DOHH2 (cell line): ENCODE results near the gene NLGN2.

Experiments
- H3F3A ChIP-seq: fragments of 200-600 bp; sonication (generic), shearing (Covaris generic); 2 replicates; pipeline ENCODE4 v1.6.0; 2016; ENCODE audit warnings: antibody characterized with exemption, mild to moderate bottlenecking; ENCODE audit not compliant: control insufficient read depth, insufficient read depth
- H3K27ac ChIP-seq: fragments of 200-600 bp; sonication (generic); 2 replicates; pipeline ENCODE4 v1.5.1; 2014; ENCODE audit warnings: low read depth, mild to moderate bottlenecking, low read length, moderate library complexity
- H3K27me3 ChIP-seq: fragments of 200-600 bp; sonication (generic); 2 replicates; pipeline ENCODE4 v1.6.1; 2014; ENCODE audit warnings: mild to moderate bottlenecking, low read length, mixed read lengths; ENCODE audit not compliant: control insufficient read depth
- H3K36me3 ChIP-seq: fragments of 200-600 bp; sonication (generic); 2 replicates; pipeline ENCODE4 v1.6.1; 2014; ENCODE audit warnings: mild to moderate bottlenecking, low read length, moderate library complexity, mixed read lengths; ENCODE audit not compliant: control insufficient read depth
- H3K4me1 ChIP-seq: fragments of 200-600 bp; sonication (generic); 2 replicates; pipeline ENCODE4 v1.6.1; 2014; ENCODE audit warnings: mild to moderate bottlenecking, low read length, mixed read lengths; ENCODE audit not compliant: control insufficient read depth
- H3K4me2 ChIP-seq: fragments of 200-600 bp; sonication (generic); 2 replicates; pipeline ENCODE4 v1.6.0; 2014; ENCODE audit warnings: mild to moderate bottlenecking, low read length, moderate library complexity
- H3K4me3 ChIP-seq: fragments of 200-600 bp; sonication (generic); 2 replicates; pipeline ENCODE4 v1.5.1; 2014; ENCODE audit warnings: mild to moderate bottlenecking, low read length, mixed read lengths
- H3K79me2 ChIP-seq: fragments of 200-600 bp; sonication (generic); 2 replicates; pipeline ENCODE4 v1.6.1; 2014; ENCODE audit warnings: mild to moderate bottlenecking, low read length, mixed read lengths; ENCODE audit not compliant: control insufficient read depth
- H3K9me2 ChIP-seq: fragments of 200-600 bp; sonication (generic); replicated peaks from 2 replicates; pipeline ENCODE4 v1.6.1; 2014; ENCODE audit warnings: mild to moderate bottlenecking, low read length, mixed read lengths; ENCODE audit not compliant: control insufficient read depth
- H3K9me3 ChIP-seq: fragments of 200-600 bp; sonication (generic); 2 replicates; pipeline ENCODE4 v1.6.1; 2014; ENCODE audit warnings: antibody characterized with exemption, low read length, mixed read lengths; ENCODE audit not compliant: control insufficient read depth, insufficient read depth
- H4K20me1 ChIP-seq: fragments of 200-600 bp; sonication (generic); 2 replicates; pipeline ENCODE4 v1.6.0; 2014; ENCODE audit warnings: low read depth, mild to moderate bottlenecking, antibody characterized with exemption, low read length, moderate library complexity; ENCODE audit not compliant: control insufficient read depth, insufficient read depth
- CTCF ChIP-seq: fragments of 200-600 bp; sonication (generic); IDR thresholded peaks from one replicate; pipeline ENCODE4 v1.5.1; 2014; ENCODE audit warnings: antibody characterized with exemption, mild to moderate bottlenecking, low read depth, low read length; ENCODE audit not compliant: poor library complexity, severe bottlenecking
- EZH2phosphoT487 ChIP-seq: fragments of 200-600 bp; sonication (generic); IDR thresholded peaks from 2 replicates; pipeline ENCODE4 v1.6.1; 2017; ENCODE audit warnings: borderline replicate concordance, mild to moderate bottlenecking, antibody characterized with exemption, low read length, moderate library complexity, mixed read lengths

The NLGN2 gene

GRCh38 chr17:7383371-7383741 lies 24.3 kb upstream of the NLGN2 start:
- Histone ChIP-seq H3K4me1 (peaks cover 15% of the 10 kb centered on the region), H3K9me3 (peaks cover 6% of the 10 kb centered on the region), H3K4me2 (peak overlapping the region; percentile 91), H3K4me3 (no peak overlapping the region), H3K36me3 (no peaks in the 10 kb centered on the region), H3K27ac (no peak overlapping the region), H3F3A (no peaks in the 10 kb centered on the region), H3K79me2 (no peaks in the 10 kb centered on the region), H3K27me3 (0 out of 2 replicates have a peak, but pooled peaks cover 6% of the 10 kb centered on the region), H3K9me2 (no peaks in the 10 kb centered on the region), H4K20me1 (no peaks in the 10 kb centered on the region)
- no peak for TF ChIP-seq CTCF
- TF ChIP-seq EZH2phosphoT487 = no peak

GRCh38 chr17:7383742-7384488 lies 23.7 kb upstream of the NLGN2 start:
- peaks cover 6% of the 10 kb centered on the region for H3K9me3 ChIP-seq
- no peak overlapping the region for H3K27ac ChIP-seq
- peaks cover 15% of the 10 kb centered on the region for H3K4me1 ChIP-seq
- H3K9me2 ChIP-seq = no peaks in the 10 kb centered on the region
- peak overlapping the region; percentile 91 for H3K4me2 ChIP-seq
- no peaks in the 10 kb centered on the region for H3K79me2 ChIP-seq
- H3K4me3 ChIP-seq = peak overlapping the region; percentile 86
- no peaks in the 10 kb centered on the region for H3F3A ChIP-seq
- no peaks in the 10 kb centered on the region for H3K36me3 ChIP-seq
- 0 out of 2 replicates have a peak, but pooled peaks cover 6% of the 10 kb centered on the region for H3K27me3 ChIP-seq
- TF ChIP-seq CTCF (no peak), EZH2phosphoT487 (no peak)
- no peaks in the 10 kb centered on the region for H4K20me1 ChIP-seq

- no peaks in the 10 kb centered on the region for H3K36me3 ChIP-seq
- TF ChIP-seq EZH2phosphoT487 (no peak), CTCF (no peak)
- H3K9me2 ChIP-seq = no peaks in the 10 kb centered on the region
- peaks cover 15% of the 10 kb centered on the region for H3K4me1 ChIP-seq
- H3K9me3 ChIP-seq = peaks cover under 1% of the 10 kb centered on the region; the same call in 1 of the 2 replicates
- H3K4me2 ChIP-seq = peak overlapping the region; percentile 91
- H3K4me3 ChIP-seq = peak overlapping the region; percentile 86
- H3K79me2 ChIP-seq = no peaks in the 10 kb centered on the region
- H3K27me3 ChIP-seq = 0 out of 2 replicates have a peak, but pooled peaks cover 6% of the 10 kb centered on the region
- H3F3A ChIP-seq = no peaks in the 10 kb centered on the region
- no peaks in the 10 kb centered on the region for H4K20me1 ChIP-seq
- no peak overlapping the region for H3K27ac ChIP-seq
Measured at GRCh38 chr17:7384489-7385081, 23.1 kb upstream of the NLGN2 start.
